G401.6 (cell line): ENCODE data around the gene COG6.

ENCODE experiments used
- FAIRE-seq: peaks from 2 replicates; lab custom pipeline; 2012; peaks lifted over from hg19 to GRCh38; lab: Jason Lieb, UNC

The COG6 gene

DNA sequence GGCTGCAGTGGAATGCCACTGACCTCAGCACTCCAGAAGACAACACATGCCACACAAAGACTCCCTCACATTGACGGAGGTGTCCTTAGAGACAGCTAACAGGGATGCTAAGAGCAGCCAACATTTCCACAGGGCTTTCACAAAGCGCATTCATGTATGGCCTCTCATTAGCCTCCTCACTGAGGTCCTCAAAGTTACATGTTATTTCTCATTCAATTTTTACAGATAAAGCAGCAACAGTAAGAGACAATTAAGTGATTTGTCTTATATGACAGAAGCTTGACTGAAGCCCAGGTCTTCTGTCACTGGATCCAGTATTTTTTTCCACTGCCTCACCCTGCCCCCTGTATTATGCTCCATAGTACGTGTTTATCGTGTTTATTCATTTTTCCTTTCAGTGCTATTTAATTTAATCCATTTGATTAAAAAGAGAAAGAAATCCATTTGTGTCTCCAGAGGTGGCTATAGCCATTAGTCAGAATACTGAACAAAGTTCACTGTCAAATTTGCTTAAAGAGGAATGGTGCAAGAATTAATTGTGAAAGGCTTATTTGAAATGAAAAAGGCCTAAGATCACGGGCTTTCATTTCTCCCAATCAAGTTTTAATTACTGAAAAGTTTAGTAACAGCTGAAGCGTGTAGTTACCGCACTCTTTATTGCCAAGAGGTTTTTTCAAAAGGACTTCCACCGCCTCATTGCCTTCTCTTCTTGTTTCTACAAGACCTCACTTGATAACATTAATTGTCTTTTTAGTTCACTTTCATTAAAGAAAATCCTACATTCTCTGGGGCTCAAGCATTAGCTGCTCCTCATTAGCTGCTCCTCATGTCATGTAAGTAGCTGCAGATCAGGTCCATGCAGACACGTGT lies 115.0 kb downstream of the COG6 start:
- FAIRE-seq = no peak

DNA sequence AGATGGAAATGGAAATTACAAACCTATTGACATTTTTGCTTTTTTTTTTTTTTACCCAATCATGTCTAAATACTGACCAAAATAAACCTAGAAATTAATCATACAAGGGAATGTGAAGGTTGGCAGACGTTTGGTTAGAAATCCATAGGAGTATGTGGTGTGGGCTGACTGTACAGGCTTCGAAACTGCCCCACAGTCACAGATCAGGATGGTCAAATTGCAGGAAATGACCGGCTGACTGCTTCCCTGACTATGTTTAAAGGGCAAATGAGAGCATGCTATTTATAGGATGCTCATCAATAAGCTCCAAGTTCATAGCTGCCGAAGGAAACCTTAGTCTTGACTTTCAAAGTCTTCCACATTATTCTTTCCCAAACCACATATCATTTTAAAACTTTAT lies 118.4 kb downstream of the COG6 start:
- FAIRE-seq = no peak

DNA sequence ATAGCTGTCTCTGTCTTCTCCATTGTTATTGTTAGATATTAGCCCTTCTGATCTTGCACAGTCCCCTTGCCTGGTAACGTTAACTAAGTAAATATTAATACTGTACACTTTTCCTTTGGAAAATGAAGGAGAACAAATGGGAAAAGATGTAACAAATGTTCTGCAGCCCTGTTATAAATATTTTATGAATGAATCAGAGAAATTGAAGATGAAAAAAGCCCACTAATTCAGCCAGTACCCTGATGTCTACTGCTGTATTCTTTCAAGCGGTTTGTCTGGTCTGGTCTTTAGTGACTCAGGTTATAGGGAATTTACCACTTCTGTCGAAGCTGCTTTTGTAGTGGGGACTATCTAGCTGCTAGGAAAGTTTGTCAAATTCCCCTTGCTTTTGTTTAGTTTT lies 121.0 kb downstream of the COG6 start:
- no peak for FAIRE-seq

DNA sequence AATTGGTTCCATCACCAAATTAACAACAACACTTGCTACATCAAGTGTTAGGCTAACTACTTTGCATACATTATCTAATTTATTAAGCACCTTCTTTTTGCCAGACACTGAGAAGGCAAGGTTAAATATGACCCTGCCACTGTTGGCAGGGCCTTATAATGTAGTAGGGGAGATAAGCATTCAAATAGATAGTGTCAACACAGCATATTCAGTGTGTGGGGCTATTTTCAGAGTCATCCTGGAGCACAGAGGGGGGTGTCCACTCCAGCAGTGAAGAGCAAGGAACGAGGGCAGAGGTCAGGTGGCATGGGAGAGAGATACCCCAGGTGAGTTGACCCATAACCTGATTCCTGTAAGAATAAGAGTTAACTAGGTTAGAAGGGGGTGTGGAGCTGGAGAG lies 121.6 kb downstream of the COG6 start:
- FAIRE-seq = no peak

DNA sequence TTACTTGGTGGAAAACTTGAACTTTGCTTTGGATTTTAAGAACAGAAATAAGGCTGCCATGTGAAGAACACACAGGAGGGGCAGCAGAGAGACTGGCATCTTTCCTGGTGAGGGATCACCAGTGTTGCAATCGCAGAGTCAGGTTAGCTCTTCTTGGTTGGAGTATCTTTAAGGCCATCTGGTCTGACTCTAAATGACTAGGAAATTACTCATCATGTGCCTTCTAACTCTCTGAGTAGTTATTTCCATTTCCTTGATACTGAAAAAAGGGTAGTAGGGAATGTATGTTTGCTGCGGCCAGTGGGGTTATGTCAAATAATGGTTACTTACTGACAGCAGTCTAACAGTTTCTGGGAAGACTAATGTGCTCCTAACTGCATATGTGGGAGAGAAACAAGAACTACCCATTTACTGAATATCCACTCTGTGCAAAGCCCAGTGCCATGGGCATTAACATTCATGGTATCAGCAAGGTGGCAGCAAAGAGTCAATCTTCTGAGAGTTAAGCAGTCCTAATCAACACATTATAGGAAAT lies 122.1 kb downstream of the COG6 start:
- FAIRE-seq = no peak

DNA sequence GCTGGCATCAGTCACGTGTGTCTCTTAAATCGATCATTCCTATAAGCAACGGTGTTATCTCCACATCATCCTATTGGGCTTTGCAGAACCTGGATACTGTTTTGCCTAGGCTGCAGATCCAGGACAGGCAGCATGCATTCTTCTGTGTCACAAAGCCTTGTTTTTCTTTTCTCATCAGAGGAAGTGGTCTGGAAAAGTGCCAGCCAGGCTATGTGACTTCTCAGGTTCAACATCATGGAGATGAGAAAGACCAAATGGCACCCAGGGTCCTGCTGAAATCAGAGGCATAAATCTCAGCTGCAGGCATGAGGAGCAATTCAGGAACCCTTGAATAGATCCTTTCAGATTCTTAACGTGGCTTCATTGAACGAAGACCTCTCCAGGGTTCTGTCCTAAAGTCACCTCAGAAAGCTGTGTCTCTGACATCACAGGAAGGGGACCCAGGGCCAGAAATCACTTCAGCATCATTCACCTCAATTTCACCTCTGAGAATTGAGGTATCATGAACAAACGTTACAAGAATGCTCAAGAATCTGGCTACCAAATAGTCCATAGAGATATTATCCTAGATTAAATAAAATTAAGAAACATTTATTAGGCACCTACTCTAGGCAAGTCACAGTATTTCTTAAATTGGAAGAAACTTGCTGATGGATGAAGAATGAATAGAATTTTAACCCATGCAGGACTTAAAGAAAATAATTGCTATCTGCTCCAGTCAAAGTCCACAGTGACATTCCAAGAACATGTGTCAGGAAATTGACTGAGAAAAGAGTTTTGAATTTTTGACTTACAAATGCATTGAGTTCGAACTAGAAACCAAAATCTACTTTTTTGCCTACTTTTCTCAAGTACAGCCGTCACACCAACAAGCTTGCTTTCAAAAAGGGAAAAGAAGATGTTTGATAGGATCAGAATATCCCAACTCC lies 124.1 kb downstream of the COG6 start:
- no peak for FAIRE-seq

DNA sequence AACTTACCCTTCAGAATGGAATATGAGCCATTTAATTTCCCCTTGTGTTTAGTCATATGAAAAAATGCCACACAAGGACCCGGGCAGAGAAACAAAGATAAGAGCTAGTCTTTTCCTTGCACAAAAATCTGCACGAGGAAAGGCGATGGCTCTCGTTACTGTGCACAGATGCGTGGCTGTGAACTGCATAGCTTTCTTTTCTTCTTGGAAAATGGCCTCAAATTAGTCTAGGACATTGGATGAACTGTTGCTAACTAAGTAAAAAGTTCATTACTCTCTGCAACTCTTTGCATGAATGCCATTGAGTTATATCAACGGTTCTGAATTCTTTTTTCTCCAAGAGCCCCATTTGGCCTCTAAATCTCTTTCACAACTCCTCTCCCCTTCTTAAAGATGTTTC lies 125.2 kb downstream of the COG6 start:
- no peak for FAIRE-seq

DNA sequence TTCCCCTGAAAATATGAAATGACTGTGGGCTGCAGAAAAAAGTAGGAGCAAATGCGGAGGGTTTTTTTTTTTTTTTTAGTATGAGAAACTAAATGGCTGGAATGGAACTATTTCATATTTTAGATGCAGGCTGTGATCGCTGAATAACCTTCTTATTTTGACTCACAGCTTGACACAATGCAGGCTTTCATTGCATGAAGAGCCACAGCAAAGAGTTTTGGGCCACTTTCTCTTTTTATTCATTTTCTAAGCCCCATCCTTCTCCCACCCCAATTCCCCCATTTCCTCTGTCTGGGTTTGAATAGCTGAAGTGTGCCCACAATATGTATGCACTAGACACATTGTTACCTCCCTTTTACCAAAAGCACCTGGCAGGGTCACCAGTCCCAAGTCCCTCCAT lies 125.9 kb downstream of the COG6 start:
- FAIRE-seq = no peak

DNA sequence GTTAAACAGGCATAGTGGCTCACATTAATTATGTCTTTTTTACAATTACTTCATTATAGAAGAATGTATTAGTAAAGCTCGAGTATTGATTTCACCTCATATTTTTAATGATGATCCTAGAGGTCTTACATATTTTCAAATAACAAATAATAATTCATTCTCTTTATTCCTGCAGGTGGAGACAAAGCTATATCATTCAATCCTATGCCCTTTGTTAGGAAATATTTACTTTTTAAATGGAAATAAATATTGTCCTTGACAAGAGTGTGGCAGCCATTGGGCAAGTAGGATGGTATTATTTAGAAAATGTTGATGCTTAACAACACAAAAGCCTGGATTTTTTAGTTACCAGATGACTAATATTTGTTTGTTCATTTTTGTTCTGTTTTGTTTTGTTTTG lies 127.6 kb downstream of the COG6 start:
- FAIRE-seq = no peak

DNA sequence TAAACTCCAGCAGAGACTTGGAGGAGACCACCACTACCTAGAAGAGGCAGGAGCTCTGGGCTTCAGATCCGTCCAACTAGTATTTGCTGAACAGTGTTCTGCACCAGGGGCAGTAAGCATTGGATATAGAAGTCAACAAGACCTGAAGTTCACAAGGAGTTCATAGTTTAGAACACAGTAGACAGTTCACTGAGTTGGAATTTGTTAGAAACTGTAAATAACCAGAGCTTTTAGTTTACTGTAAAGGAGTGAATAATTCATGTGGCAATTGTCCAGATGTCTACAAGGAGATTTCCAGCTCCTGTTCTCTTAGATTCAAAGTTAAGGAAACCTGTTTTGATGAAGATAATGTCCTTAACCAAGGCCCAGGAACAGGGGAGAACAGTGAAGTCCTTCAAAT lies 128.9 kb downstream of the COG6 start:
- no peak for FAIRE-seq

DNA sequence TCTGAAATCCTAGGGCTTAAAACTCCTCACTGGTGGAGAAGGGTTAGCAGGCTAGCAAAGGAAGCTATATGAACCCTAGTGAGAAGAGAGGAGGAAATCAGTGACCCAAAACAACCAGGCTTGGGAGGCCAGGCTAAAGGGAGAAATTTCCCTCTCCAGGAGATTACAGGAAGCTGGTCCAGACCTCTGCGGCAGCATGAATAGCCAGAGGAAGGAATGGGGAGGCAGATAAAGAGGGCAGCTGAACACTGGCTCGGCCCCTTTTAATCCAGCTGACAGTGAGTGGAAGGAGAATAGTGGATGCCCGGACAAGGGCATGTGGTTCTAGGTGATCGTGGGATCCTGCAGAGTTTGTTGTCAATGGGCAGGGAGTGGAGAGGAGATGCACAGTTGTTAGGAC lies 130.6 kb downstream of the COG6 start:
- FAIRE-seq = no peak

DNA sequence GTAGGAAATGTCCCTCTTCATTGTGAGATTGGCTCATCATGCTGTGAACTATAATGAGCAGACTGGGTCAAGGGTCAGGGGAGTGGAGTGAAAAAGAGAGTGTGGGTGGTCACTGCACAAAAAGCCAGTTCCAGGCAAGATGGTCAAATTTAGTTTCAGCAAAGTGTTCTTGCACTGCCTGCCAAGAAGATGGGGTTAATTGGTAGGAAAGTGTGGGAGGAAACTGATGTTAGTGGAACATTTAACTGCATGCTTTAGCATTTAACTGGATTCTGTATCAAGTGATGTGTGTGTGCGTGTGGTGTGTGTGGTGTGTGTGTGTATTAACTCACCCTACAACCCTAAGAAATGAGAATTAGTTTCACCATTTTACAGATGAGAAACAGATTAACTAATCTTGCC lies 131.6 kb downstream of the COG6 start:
- no peak for FAIRE-seq

DNA sequence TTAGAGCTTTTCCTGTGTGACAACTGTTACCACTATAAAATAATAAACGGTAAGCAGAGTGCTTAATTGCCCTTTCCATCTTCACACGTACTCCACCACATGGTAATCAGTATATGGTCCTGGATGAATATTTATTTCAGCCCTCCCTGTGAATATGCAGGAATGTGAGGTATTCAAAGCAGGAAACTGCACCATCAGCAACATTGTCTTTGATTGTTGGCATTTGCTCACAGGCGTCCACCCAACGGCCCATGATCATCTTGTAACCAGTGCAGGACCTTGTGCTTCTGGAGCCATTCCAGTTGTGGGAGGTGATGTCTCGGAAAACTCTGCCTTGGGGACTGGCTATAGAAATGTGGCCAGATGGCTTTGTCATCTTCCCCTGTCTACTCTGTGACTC lies 132.6 kb downstream of the COG6 start:
- no peak for FAIRE-seq

DNA sequence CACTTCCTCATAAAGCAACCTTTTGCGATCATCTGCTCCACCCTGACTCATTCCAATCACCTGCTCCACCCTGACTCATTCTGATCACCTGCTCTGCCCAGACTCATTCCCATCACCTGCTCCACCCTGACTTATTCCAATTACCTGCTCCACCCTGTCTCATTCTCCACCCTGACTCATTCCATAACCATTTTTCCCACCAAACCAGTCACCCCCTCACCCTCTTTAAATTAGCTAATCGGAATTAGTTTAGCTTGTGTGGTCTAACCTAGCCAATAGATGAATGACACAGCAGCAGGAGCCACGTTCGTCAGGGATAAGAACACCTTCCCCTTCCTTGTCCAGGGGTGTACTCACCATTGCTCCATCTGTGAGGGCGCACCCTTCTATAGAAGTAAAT lies 134.0 kb downstream of the COG6 start:
- no peak for FAIRE-seq
